Keratinocyte (primary cell): Measurements from ENCODE around the gene SUFU.

Experiments used
- EZH2 ChIP-seq: IDR thresholded peaks from one replicate; pipeline ENCODE4 v1.6.1; 2012; ENCODE audit warnings: inconsistent platforms, mild to moderate bottlenecking, low read length, moderate library complexity
- TF ChIP-seq, protein P1 (sequence below), 3 experiments: IDR thresholded peaks in 1 of 3; conservative IDR thresholded peaks in 1 of 3; optimal IDR thresholded peaks in 1 of 3; 2 replicates in 2 of 3; 3 replicates in 1 of 3; pipeline versions ENCODE3 to v1.5.1; 2011; ENCODE audit warnings: low read length in 3 of 3, mild to moderate bottlenecking in 3 of 3, moderate library complexity in 2 of 3, control low read depth in 1 of 3, inconsistent platforms in 1 of 3; ENCODE audit not compliant: insufficient read depth in 2 of 3; ENCODE audit errors: extremely low read depth in 1 of 3

DNA sequence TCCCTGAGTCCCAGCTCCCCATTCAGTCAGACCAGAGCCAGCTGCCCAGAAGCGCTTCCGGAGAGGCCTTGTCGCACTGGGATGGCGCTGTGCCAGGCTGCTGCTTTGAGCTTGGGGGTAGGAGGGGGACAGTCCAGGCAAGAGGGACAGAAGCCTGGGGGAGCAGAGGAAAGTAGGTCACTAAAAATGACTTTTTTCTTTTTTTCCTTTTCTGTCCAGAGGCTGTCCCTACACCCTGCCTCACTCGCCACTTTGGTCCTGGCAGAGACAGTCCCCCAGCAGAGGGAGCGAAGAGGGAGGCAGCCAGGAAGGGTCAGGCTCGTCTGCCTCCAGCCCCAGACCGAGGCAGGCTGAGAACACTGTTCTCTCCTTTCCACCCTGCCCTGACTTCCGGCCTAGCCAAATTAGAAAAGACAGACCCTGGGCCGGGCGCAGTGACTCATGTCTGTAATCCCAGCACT lies 124.7 kb downstream of the SUFU start:
- TF ChIP-seq, protein P1, sequence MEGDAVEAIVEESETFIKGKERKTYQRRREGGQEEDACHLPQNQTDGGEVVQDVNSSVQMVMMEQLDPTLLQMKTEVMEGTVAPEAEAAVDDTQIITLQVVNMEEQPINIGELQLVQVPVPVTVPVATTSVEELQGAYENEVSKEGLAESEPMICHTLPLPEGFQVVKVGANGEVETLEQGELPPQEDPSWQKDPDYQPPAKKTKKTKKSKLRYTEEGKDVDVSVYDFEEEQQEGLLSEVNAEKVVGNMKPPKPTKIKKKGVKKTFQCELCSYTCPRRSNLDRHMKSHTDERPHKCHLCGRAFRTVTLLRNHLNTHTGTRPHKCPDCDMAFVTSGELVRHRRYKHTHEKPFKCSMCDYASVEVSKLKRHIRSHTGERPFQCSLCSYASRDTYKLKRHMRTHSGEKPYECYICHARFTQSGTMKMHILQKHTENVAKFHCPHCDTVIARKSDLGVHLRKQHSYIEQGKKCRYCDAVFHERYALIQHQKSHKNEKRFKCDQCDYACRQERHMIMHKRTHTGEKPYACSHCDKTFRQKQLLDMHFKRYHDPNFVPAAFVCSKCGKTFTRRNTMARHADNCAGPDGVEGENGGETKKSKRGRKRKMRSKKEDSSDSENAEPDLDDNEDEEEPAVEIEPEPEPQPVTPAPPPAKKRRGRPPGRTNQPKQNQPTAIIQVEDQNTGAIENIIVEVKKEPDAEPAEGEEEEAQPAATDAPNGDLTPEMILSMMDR (optimal IDR thresholded peaks at IDR 0.05 in 1 of 3, IDR thresholded peaks at IDR 0.05 in 1 of 3, conservative IDR thresholded peaks at IDR 0.05 in 1 of 3; ENCODE audit: extremely low read depth in 1 of 3, insufficient read depth in 2 of 3, low read length in 3 of 3) = no peak
- TF ChIP-seq EZH2 = no peak
